Uterus (tissue), 4 donors: ENCODE measurements around the gene FANCD2. TPM values are rescaled to one million over a fixed set of nuclear protein-coding genes. Genes with fewer than 3 reads are reported as not detected.
A peak's percentile ranks its signal among the peaks of the same experiment; 100 is the strongest.

Source experiments
- DNase-seq, 2 donors: peaks; one replicate each; pipeline ENCODE4 v3.0.0-alpha.2; 2019 to 2020
- H3K27ac ChIP-seq, 2 donors: fragments of 200-600 bp; sonication (generic); 1 replicate in 1 of 2; 2 replicates in 1 of 2; pipeline ENCODE4 v1.5.1; 2016 to 2018
- H3K27me3 ChIP-seq, 2 donors: fragments of 200-600 bp; sonication (generic); one replicate each; pipeline ENCODE4 v1.5.1; 2018 to 2019; ENCODE audit warnings: control low read depth in 1 of 2
- H3K36me3 ChIP-seq, 2 donors: fragments of 200-600 bp; sonication (generic); one replicate each; pipeline ENCODE4 v1.5.1; 2019; ENCODE audit warnings: control low read depth in 1 of 2
- H3K4me1 ChIP-seq, 2 donors: fragments of 200-600 bp; sonication (generic); one replicate each; pipeline ENCODE4 v1.5.1; 2018 to 2019; ENCODE audit warnings: control low read depth in 1 of 2
- H3K4me3 ChIP-seq, 2 donors: fragments of 200-600 bp; sonication (generic); 1 replicate in 1 of 2; 2 replicates in 1 of 2; pipeline ENCODE4 v1.5.1; 2018 to 2019; ENCODE audit warnings: mild to moderate bottlenecking in 1 of 2
- H3K9me3 ChIP-seq, 2 donors: fragments of 200-600 bp; sonication (generic); one replicate each; pipeline ENCODE4 v1.5.1; 2019; ENCODE audit warnings: control low read depth in 1 of 2
- CTCF ChIP-seq, 4 experiments: fragments of 200-600 bp in 2 of 4; fragments of 450-650 bp in 2 of 4; sonication (generic) in 2 of 4; IDR thresholded peaks; one replicate each; pipeline ENCODE4 v1.5.1; 2016 to 2019; ENCODE audit warnings: antibody characterized with exemption in 4 of 4, mild to moderate bottlenecking in 2 of 4, moderate library complexity in 1 of 4
- POLR2A ChIP-seq, 2 donors: fragments of 450-650 bp; IDR thresholded peaks; one replicate each; pipeline ENCODE4 v1.6.1; 2016; ENCODE audit warnings: antibody characterized with exemption in 2 of 2, mild to moderate bottlenecking in 1 of 2, moderate library complexity in 1 of 2
- intact Hi-C: fragments of 100-400 bp; cut with DNase I; formaldehyde crosslinking; loops from one replicate; pipeline ENCODE4 v1.15.1; 2023; ENCODE audit warnings: low total_unique reads
- total RNA-seq, 4 donors: library from RNA; depleted of rRNA in 3 of 4; stranded (reverse); fragments of >200 nt in 3 of 4; gene quantifications; one replicate each; pipeline versions ENCODE4 v1.1.0 to v1.2.4, GENCODE V29; 2014 to 2023
- donor health status: DM: yes; HTN: yes; CAD: no.

FANCD2 gene
- total RNA-seq, 4 donors from 2014 or later = 3.0 to 17.7 (median 3.6) TPM; not detected in 1

- TF ChIP-seq CTCF (IDR thresholded peaks at IDR 0.05) (no peak), POLR2A (IDR thresholded peaks at IDR 0.05) (no peak)
- Histone ChIP-seq H3K4me3 (no peak within 1 kb of the TSS), H3K9me3 (no peaks in the 10 kb centered on the region), H3K27me3 (no peaks in the 10 kb centered on the region), H3K36me3 (no peaks in the 10 kb centered on the region), H3K27ac (no peak within 1 kb of the TSS), H3K4me1 (no peaks in the 10 kb centered on the region)
- intact Hi-C loops = no loop called here
- DNase-seq = no peak
Measured at GRCh38 chr3:10108091-10108490, 81.9 kb downstream of the FANCD2 start, which contains the start of gene FANCD2OS. Gene FANCD2OS, minus strand, starts transcription at chr3:10108255. Its CDS starts 3,481 bp downstream, at chr3:10104774.

GRCh38 chr3:10115326-10116137, 89.3 kb downstream of the FANCD2 start, which contains the start of gene BRK1:
Gene BRK1, plus strand, starts transcription at chr3:10115675. Its CDS starts 27 bp downstream, at chr3:10115702.
- peak; percentile 94 to 96 for DNase-seq
- Histone ChIP-seq H3K9me3 (no peaks in the 10 kb centered on the region), H3K36me3 (no peaks in the 10 kb centered on the region), H3K27ac (peak within 1 kb of the TSS; percentile 79 to 83), H3K4me1 (peaks cover 11 to 12% of the 10 kb centered on the region in 2 donors), H3K4me3 (peak within 1 kb of the TSS; percentile 73 to 97), H3K27me3 (no peaks in the 10 kb centered on the region)
- TF ChIP-seq CTCF (IDR thresholded peaks at IDR 0.05) = peak in 3 of 4 experiments; percentile 10 to 29 (median 21)
- peak; percentile 80 to 86 for TF ChIP-seq POLR2A (IDR thresholded peaks at IDR 0.05)
- intact Hi-C loops = no loop called here

GRCh38 chr3:10116138-10116460, 89.9 kb downstream of the FANCD2 start:
- no peaks in the 10 kb centered on the region for H3K36me3 ChIP-seq
- intact Hi-C loops = no loop called here
- no peaks in the 10 kb centered on the region for H3K9me3 ChIP-seq
- TF ChIP-seq CTCF (IDR thresholded peaks at IDR 0.05) = no peak
- no peak for TF ChIP-seq POLR2A (IDR thresholded peaks at IDR 0.05)
- peak overlapping the region; percentile 73 to 97 for H3K4me3 ChIP-seq
- peaks cover 11 to 12% of the 10 kb centered on the region in 2 donors for H3K4me1 ChIP-seq
- H3K27me3 ChIP-seq = no peaks in the 10 kb centered on the region
- no peak for DNase-seq
- peak overlapping the region; percentile 79 to 83 for H3K27ac ChIP-seq

GRCh38 chr3:10116928-10117327, 90.7 kb downstream of the FANCD2 start:
- intact Hi-C loops = no loop called here

More at GRCh38 chr3:10116928-10117327, 90.7 kb downstream of the FANCD2 start:
- H3K36me3 ChIP-seq = no peaks in the 10 kb centered on the region
- no peaks in the 10 kb centered on the region for H3K9me3 ChIP-seq
- peak overlapping the region in 1 of 2 donors; percentile 73 for H3K4me3 ChIP-seq
- no peak overlapping the region for H3K27ac ChIP-seq
- no peaks in the 10 kb centered on the region for H3K27me3 ChIP-seq
- DNase-seq = no peak
- peaks cover 11 to 12% of the 10 kb centered on the region in 2 donors for H3K4me1 ChIP-seq
- TF ChIP-seq POLR2A (IDR thresholded peaks at IDR 0.05) (no peak), CTCF (IDR thresholded peaks at IDR 0.05) (no peak)
